Measurements from ENCODE around the gene MED22. TPM values are rescaled to one million over a fixed set of nuclear protein-coding genes. Genes with fewer than 3 reads are reported as not detected.
"Not testable (repeated sequence)": the region's sequence is repeated elsewhere in the genome, so short reads cannot be mapped to it uniquely, and the experiment has no call there.

The MED22 gene
- total RNA-seq, 4 donors from 2014 or later: 21.5 to 50.5 (median 25.4) TPM

- Histone ChIP-seq H3K27me3 (no peaks in the 10 kb centered on the region), H3K9me3 (no peaks in the 10 kb centered on the region), H3K4me3 (no peak overlapping the region), H3K4me1 (no peaks in the 10 kb centered on the region), H3K27ac (no peak overlapping the region), H3K36me3 (no peaks in the 10 kb centered on the region)
- no peak for TF ChIP-seq CTCF (IDR thresholded peaks at IDR 0.05)
- in situ Hi-C loops (cut with MboI; ENCODE audit: low pct_ligation_motif_present in 1 of 4, low pct_unique_long_range_greater_than_20kb in 1 of 4, low sequenced_read_pairs in 3 of 4): no loop called here
- intact Hi-C loops (cut with DNase I; ENCODE audit: low total_unique reads): no loop called here
- no peak for DNase-seq
- WGBS, 2 donors (ENCODE audit: low coverage in 1 of 2): 80% methylated on average over 13 of the region's 13 CpGs; no CpG with 5 or more reads in 1 of the 2 donors
Observed at GRCh38 chr9:133304158-133304470, 43.8 kb downstream of the MED22 start.

- TF ChIP-seq EP300 (IDR thresholded peaks at IDR 0.05; ENCODE audit: low read depth): no peak
- TF ChIP-seq POLR2A (IDR thresholded peaks at IDR 0.05): no peak
- TF ChIP-seq POLR2AphosphoS5 (IDR thresholded peaks at IDR 0.05): no peak
- TF ChIP-seq CTCF (IDR thresholded peaks at IDR 0.05): no peak
- Histone ChIP-seq H3K27ac (no peak overlapping the region), H3K9me3 (no peaks in the 10 kb centered on the region), H3K4me1 (no peaks in the 10 kb centered on the region), H3K4me3 (no peak overlapping the region), H3K36me3 (no peaks in the 10 kb centered on the region), H3K27me3 (no peaks in the 10 kb centered on the region)
- WGBS, 2 donors (ENCODE audit: low coverage in 1 of 2): 72% methylated on average over 26 of the region's 26 CpGs; no CpG with 5 or more reads in 1 of the 2 donors
- intact Hi-C loops (cut with DNase I; ENCODE audit: low total_unique reads) (no loop called here), in situ Hi-C loops (cut with MboI; ENCODE audit: low pct_ligation_motif_present in 1 of 4, low pct_unique_long_range_greater_than_20kb in 1 of 4, low sequenced_read_pairs in 3 of 4) (no loop called here)
- no peak for DNase-seq
Observed at GRCh38 chr9:133303266-133304157, 44.4 kb downstream of the MED22 start.

GRCh38 chr9:133301253-133302230, 46.4 kb downstream of the MED22 start:
- no peak for DNase-seq
- WGBS, 2 donors (ENCODE audit: low coverage in 1 of 2): 83 to 85% methylated on average over 1 to 13 of the region's 13 CpGs
- no peak for TF ChIP-seq EP300 (IDR thresholded peaks at IDR 0.05; ENCODE audit: low read depth)
- no peak for TF ChIP-seq POLR2A (IDR thresholded peaks at IDR 0.05)
- TF ChIP-seq POLR2AphosphoS5 (IDR thresholded peaks at IDR 0.05): no peak
- TF ChIP-seq CTCF (IDR thresholded peaks at IDR 0.05): no peak
- intact Hi-C loops (cut with DNase I; ENCODE audit: low total_unique reads) (loop anchor here (1.0 kb wide), 1 partner anchor 29 kb away; no protein-coding TSS in a partner anchor), in situ Hi-C loops (cut with MboI; ENCODE audit: low pct_ligation_motif_present in 1 of 4, low pct_unique_long_range_greater_than_20kb in 1 of 4, low sequenced_read_pairs in 3 of 4) (no loop called here)
- Histone ChIP-seq H3K9me3 (no peaks in the 10 kb centered on the region), H3K4me3 (no peak overlapping the region), H3K27ac (no peak overlapping the region), H3K27me3 (no peaks in the 10 kb centered on the region), H3K4me1 (no peaks in the 10 kb centered on the region), H3K36me3 (no peaks in the 10 kb centered on the region)

- H3K4me1 ChIP-seq; H3K36me3 ChIP-seq; H3K9me3 ChIP-seq; in situ Hi-C loops (cut with MboI; ENCODE audit: low pct_ligation_motif_present in 1 of 4, low pct_unique_long_range_greater_than_20kb in 1 of 4, low sequenced_read_pairs in 3 of 4); H3K27ac ChIP-seq; H3K4me3 ChIP-seq; intact Hi-C loops (cut with DNase I; ENCODE audit: low total_unique reads); H3K27me3 ChIP-seq; DNase-seq: not testable (repeated sequence)
- WGBS, 2 donors (ENCODE audit: low coverage in 1 of 2): 79% methylated on average over 12 of the region's 16 CpGs; no CpG with 5 or more reads in 1 of the 2 donors
Observed at GRCh38 chr9:133299996-133300395, 47.9 kb downstream of the MED22 start.

Data from transverse colon (tissue), 4 donors.